ENCODE measurements around the gene ZSWIM8.
"Not testable (repeated sequence)": the region's sequence is repeated elsewhere in the genome, so short reads cannot be mapped to it uniquely, and the experiment has no call there.

The ZSWIM8 gene

DNA sequence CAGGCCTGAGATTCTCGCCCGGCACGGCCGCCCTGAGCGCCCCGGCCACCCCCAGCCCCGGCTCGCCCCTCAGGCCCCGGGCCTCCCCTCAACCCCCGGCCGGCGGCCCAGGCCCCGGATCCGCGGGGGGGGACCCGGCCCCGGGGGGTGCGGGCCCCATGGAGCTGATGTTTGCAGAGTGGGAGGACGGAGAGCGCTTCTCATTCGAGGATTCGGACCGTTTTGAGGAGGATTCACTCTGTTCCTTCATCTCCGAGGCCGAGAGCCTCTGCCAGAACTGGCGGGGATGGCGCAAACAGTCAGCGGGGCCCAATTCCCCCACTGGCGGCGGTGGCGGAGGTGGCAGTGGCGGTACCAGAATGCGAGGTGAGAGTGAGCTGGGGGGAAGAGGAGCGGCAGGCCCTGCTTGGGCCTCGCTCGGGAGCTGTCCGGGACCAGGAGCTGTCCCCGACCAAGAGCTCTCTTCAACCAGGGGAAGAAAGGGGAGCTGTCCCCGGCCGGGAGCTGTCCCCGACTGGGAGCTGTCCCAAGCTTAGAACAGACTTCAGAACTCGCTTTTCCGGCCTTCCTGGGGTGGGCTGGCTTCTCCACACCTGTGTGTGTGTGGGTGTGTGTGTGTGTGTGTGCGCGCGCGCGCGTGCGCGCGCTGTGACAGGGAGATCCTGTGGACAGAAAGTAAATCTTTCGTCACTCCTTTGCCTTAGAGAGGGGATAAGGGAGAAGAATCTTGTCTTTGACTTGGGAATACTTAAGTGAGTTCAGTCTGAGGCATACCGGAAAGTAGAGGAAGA lies 510 bp downstream of the ZSWIM8 start:
- CTCF ChIA-PET, result interaction anchor here (0.7 to 3.0 kb wide), 7 partner anchors 10 to 94 kb away, joined by 3 to 12 read pairs (median 4); no protein-coding TSS in a partner anchor
- TF ChIP-seq, protein P1, sequence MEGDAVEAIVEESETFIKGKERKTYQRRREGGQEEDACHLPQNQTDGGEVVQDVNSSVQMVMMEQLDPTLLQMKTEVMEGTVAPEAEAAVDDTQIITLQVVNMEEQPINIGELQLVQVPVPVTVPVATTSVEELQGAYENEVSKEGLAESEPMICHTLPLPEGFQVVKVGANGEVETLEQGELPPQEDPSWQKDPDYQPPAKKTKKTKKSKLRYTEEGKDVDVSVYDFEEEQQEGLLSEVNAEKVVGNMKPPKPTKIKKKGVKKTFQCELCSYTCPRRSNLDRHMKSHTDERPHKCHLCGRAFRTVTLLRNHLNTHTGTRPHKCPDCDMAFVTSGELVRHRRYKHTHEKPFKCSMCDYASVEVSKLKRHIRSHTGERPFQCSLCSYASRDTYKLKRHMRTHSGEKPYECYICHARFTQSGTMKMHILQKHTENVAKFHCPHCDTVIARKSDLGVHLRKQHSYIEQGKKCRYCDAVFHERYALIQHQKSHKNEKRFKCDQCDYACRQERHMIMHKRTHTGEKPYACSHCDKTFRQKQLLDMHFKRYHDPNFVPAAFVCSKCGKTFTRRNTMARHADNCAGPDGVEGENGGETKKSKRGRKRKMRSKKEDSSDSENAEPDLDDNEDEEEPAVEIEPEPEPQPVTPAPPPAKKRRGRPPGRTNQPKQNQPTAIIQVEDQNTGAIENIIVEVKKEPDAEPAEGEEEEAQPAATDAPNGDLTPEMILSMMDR (IDR thresholded peaks at IDR 0.05; ENCODE audit: control extremely low read depth, extremely low read depth, low read depth, missing control alignments), result no peak
- POLR2A ChIA-PET, result interaction anchor here (0.9 to 1.3 kb wide), 4 partner anchors 13 to 43 kb away, joined by 3 to 5 read pairs (median 3); no protein-coding TSS in a partner anchor
- peak; percentile 50 for DNase-seq (ENCODE audit: extremely low spot score)

DNA sequence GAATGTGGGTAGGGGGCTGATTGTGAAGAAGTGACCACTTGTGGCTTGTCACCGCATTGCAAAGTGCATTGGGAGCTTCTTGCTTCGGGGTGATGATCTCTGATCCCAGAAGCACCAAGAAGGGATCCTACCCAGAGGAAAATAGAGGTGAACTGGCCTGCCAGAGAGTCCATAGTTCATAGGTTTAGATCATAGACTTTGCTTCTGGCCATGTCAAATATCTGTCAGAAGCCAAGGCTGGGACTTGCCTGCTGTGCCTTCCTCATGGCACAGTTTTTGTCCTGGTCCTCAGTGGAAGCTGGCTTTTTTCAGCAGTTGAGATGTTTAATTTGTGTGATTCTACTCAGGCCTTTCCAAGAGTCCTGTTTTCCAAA lies 1.1 kb downstream of the ZSWIM8 start:
- no peak for DNase-seq (ENCODE audit: extremely low spot score)
- TF ChIP-seq, protein P1 (IDR thresholded peaks at IDR 0.05; ENCODE audit: control extremely low read depth, extremely low read depth, low read depth, missing control alignments), result no peak
- POLR2A ChIA-PET, result interaction anchor here (0.9 to 1.3 kb wide), 4 partner anchors 13 to 44 kb away, joined by 3 to 5 read pairs (median 3); no protein-coding TSS in a partner anchor
- CTCF ChIA-PET, result interaction anchor here (0.8 to 1.6 kb wide), 5 partner anchors 10 to 93 kb away, joined by 4 to 7 read pairs (median 4); no protein-coding TSS in a partner anchor

DNA sequence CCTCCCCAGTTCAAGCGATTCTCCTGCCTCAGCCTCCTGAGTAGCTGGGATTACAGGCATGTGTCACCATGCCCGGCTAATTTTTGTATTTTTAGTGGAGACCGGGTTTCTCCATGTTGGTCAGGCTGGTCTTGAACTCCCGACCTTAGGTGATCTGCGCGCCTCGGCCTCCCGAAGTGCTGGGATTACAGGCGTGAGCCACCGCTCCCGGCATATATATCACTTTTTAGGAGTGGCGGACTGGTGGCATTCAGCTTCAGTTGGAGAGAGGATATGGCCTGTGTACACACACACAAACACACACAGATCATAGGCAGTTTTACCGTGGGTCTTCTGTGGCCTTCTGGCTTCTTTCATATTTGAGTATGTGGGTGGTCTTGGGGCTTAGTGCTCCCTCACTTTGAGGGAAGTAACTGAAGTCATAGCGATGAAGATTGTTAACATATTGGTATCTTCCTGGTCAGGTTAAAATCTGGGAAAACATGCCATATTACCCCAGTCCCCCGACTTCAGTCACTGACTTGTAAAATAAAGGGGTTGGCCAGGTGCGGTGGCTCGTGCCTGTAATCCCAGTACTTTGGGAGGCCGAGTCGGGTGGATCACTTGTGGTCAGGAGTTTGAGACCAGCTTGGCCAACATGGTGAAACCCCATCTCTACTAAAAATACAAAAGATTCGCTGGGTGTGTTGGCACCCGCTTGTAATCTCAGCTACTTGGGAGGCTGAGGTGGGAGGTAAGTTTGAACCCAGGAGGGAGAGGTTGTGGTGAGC lies 1.8 kb downstream of the ZSWIM8 start:
- DNase-seq (ENCODE audit: extremely low spot score), result not testable (repeated sequence)
- ChIA-PET POLR2A (interaction anchor here (0.6 to 1.3 kb wide), 3 partner anchors 12 to 23 kb away, joined by 3 read pairs; no protein-coding TSS in a partner anchor), CTCF (interaction anchor here (1.3 to 1.5 kb wide), 3 partner anchors 18 to 92 kb away, joined by 3 to 4 read pairs (median 4); no protein-coding TSS in a partner anchor)

DNA sequence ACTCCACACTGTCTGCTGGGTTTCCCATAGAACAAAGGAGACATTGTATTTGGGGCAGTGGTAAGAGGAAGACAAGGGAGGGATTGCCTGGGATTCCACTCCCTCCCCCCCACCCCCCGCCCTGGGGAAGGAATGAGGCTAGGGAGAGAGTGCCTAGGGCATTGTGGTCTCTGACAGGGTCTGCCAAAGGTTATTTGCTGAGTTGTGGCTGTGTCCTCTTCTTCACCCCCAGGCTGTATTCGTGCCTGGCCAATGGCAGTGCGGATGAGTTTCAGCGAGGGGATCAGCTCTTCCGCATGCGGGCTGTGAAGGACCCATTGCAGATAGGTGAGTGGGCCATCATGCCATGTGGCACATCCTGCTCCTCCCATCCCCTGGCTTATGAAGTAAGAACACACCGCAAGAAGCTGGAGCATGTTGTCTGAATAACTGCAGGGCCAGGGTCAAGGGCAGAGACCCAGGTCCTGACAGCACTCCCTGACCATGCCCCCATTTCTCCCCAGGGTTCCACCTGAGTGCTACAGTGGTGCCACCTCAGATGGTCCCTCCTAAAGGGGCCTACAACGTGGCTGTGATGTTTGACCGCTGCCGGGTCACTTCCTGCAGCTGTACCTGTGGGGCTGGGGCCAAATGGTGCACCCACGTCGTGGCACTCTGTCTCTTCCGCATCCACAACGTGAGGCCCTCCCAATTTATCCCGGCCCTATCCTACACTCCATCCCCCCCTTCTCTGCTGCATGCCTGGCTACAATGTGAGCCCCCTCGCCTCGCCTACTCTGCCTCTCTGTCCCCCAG lies 3.7 kb downstream of the ZSWIM8 start:
- no peak for DNase-seq (ENCODE audit: extremely low spot score)
- ChIA-PET CTCF (interaction anchor here (0.8 to 1.6 kb wide), 4 partner anchors 15 to 151 kb away, joined by 3 to 4 read pairs (median 3); no protein-coding TSS in a partner anchor), POLR2A (interaction anchor here (0.5 to 0.7 kb wide), 2 partner anchors 11 to 694 kb away, joined by 3 read pairs; no protein-coding TSS in a partner anchor)
- TF ChIP-seq, protein P1 (IDR thresholded peaks at IDR 0.05; ENCODE audit: control extremely low read depth, extremely low read depth, low read depth, missing control alignments), result no peak

DNA sequence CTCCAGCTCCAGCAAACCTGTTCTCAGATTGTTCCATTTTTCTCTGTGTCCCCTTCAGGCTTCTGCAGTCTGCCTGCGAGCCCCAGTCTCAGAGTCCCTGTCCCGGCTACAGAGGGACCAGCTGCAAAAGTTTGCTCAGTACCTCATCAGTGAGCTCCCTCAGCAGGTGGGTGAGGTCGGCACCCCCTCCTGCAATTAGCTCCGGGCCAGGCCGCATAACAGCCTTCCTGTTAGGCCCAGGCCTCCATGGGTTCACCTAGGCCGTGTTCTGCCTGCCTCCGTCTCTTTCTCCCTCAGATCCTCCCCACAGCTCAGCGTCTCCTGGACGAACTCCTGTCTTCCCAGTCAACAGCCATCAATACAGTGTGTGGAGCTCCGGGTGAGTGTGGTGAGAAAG lies 4.3 kb downstream of the ZSWIM8 start:
- TF ChIP-seq, protein P1 (IDR thresholded peaks at IDR 0.05; ENCODE audit: control extremely low read depth, extremely low read depth, low read depth, missing control alignments), result no peak
- CTCF ChIA-PET, result interaction anchor here (1.0 kb wide), 1 partner anchor 21 kb away, joined by 3 read pairs; no protein-coding TSS in a partner anchor
- DNase-seq (ENCODE audit: extremely low spot score), result no peak
- POLR2A ChIA-PET, result interaction anchor here (0.5 to 0.7 kb wide), 2 partner anchors 11 to 694 kb away, joined by 3 read pairs; no protein-coding TSS in a partner anchor

DNA sequence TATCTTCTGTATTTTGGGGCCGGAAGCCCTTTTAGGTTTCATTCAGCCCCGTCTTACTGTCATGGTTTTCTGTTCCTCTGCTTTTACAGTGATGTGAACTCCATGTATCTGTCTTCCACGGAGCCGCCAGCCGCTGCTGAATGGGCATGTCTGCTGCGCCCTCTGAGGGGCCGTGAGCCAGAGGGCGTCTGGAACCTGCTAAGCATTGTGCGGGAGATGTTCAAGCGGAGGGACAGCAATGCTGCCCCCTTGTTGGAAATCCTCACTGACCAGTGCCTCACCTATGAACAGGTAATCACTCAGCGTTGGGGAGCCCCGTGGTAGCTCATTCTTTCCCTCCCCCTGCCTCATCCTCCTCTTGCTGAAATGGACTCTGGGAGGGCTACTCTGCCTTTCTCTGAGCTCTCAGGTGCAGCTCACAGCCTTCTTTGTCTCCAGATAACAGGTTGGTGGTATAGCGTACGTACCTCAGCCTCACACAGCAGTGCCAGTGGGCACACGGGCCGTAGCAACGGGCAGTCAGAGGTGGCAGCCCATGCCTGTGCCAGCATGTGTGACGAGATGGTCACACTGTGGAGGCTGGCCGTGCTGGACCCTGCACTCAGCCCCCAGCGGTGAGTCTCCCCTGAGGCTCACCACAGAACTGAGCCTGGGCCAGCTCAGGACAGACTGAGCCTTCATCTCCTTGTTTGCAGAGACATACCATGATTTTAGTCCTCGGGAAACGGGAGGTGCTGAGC lies 5.7 kb downstream of the ZSWIM8 start:
- CTCF ChIA-PET, result no interaction called here

More for the DNA sequence above, 5.7 kb downstream of the ZSWIM8 start:
- TF ChIP-seq, protein P1 (IDR thresholded peaks at IDR 0.05; ENCODE audit: control extremely low read depth, extremely low read depth, low read depth, missing control alignments), result no peak
- POLR2A ChIA-PET, result no interaction called here
- no peak for DNase-seq (ENCODE audit: extremely low spot score)

Measured in GM10248 (cell line).